GM21717 (cell line): ENCODE measurements around the gene LRRC72.
"Not testable (repeated sequence)": the region's sequence is repeated elsewhere in the genome, so short reads cannot be mapped to it uniquely, and the experiment has no call there.

Experiments used
- ATAC-seq: cut with Tn5 transposase; IDR thresholded peaks from one replicate; pipeline ENCODE4 v1.9.1; 2021; ENCODE audit warnings: mild to moderate bottlenecking, moderate library complexity; ENCODE audit not compliant: unreplicated experiment

Gene LRRC72

DNA sequence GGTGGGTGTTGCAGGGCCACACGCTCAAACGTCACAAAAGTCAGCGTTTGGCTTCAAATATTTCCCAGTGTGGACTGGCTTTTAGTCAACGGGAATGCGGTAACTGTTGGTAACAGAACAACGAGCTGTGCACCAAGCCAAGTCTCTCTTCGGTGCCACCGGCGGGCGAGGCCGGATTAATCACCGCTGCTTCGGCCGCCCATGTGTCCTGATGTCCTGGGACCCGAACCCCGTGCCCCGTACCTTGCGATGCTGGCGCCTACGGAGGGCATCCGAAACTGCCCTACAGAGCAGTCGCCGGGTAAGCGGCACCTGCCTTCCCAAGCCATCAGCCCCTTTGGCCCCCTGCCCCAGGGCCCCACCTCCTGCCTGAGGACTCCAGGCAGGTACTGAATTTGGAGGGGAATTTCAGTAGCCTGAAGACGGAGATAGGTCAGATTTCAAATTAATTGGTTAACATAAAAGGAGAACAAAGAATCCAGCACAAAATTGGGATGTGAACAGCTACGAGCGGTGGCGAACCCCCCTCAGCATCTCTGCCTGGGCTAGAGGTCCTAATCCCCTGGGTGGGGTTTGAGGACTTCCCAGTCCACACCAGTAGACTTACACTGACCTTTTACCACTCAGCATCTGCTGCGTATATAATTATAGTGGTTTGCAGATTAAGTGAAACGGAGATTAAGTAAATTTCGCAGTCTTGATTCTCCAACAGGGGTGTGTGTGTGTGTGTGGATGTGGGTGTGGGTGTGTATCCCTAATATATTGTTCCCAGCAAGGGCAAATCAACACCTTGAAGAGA is at the start of gene LRRC72:
Gene LRRC72 (plus strand): TSS at position 84 of the 799 bp plus-strand sequence. CDS start 128 bp downstream, at position 212.
- no peak for ATAC-seq

DNA sequence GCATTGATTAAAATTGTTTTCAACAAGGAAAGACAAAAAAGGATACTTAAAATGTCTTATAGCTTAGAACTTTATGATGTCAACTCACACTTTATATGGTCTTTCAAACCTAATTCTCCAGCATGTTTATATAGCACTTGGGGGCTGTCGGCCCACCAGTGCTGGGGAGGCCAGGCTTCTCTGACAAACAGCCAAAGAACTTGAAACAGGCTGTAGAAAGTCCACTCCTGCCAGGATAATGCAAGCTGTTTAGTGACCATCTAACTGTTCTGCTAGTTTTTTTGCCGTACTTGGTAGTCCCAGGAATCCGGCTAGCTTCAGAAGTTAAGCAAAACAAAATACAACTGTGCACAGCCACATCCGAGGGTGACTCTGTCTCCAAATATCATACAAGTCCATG is 47.5 kb upstream of the LRRC72 start:
- no peak for ATAC-seq

DNA sequence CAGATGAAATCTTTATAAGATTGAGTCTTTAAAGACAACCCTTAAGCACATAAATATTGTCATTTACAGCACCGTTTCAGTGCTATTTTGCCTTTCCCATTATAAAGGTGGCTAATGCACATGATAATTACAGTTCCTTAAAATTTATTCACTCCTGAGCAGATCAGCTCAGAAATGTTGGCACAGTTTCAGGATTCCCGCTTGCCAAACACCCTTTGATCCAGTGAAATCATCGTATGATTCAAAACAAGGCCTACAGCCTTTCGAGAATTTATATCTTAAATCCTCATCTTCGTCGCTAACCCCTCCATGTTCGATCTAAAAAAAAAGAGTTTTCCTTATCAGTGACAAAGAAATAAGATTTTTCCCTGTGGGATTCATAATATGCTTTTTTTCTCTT is 47.0 kb upstream of the LRRC72 start:
- ATAC-seq: no peak

DNA sequence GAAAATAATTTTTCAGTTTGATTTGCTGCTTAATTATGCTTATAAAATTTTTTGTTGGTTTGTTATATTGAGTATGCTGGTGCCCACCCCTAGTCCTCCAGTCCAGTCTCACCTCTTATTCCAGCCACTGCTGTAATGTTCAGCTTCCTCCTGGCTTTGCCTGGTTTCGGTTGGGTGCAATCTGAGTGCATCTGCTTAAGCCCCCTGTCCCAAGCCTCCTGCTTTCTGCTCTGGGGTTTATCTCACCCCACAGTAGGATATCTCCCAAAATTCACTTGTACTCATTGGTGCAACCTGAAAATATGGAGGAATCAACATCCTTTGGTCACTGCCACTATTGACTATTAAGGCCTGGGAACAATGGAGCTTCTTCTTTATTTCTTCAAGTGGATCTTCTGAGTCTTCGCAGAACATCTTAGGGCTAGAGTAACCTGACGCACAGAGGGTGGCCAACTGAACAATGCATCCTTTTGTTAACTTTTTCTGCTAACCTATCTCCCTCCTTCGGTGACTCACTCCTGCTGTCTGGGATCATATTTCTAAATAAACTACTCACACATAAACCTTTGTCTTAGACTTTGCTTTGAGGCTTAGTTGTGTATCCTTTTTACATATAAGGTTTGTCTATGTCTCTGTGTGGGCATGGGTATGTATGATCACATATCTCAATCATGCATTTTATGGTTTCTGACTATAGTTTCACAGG is 42.0 kb upstream of the LRRC72 start:
- ATAC-seq: no peak

DNA sequence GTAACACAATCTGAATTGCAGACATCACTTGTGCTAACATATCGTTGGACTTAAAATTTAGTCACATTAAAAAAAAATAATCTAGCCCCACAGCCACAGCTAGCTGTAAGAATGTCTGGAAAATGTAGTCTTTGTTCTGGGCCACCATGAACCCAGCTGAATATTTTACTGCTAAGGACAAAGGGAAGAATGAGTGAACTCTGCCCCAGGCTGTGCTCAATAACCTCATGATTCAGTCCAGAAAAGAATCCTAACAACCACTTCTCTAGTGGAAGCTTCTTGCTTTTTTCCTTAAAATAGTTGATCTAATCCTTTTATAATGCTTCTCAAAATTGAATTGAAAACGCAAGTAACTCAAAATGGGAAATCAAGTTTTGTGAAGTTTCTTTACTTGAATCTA is 35.5 kb upstream of the LRRC72 start:
- no peak for ATAC-seq

DNA sequence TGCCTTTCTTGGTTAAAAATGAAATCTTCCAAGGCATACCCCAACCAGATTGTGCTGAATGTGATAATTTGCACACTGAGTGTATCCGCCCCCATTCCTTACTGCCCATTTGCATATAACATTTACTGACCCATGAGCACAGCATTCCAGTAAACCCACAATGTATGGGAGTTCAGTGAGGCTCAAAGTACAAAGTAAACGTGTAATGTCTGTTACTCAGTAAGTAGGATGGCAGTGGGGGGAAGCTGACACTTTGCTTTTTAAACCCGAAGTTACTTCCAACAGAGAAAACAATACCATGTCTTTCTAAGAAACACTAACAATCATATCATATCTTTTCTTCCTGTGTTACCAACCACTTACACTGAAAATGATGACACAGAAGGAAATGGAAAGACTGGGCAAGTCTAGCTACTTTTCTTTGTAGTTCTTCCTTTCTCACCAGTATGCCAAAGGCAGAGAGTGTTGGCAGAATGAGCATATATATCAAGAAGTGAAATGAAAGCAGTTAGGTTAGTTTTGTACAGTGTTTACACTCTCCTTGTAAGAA is 34.0 kb upstream of the LRRC72 start:
- no peak for ATAC-seq

DNA sequence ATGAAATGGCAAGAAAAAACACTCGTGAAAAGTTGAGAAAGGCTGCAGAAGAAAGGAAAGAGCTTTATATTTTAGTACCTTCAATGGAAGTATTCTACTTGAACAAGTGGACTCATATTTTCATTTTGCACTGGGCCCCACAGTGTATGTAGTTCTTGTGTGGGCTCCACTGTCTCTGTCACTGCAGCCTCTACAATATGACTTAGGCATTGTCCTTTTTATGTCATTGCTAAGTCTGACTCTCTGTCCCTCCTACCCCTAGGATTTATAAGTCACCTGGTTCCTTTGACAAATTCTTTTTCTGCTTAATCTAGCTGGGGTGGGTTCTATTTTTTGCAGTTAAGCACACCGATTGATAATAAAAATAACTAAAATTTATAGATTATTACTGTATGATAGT is 33.4 kb upstream of the LRRC72 start:
- ATAC-seq: no peak

DNA sequence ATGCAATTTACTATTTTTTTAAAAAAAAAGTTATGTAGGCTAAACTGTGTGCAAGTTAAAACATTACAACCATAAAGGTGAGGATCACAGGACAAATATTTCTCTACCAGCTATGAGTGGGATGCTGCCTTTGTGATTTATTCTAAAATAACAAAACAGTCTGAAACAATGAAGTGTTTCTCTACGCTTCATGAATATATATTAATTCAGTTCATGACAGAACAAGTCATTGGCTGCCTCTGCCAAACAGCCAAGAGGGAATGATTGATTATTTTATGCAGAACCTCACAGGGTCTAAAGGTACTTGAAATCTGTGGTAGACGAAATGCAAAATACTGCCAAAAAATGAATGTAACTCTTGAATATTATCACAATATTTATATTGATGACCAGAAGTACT is 32.1 kb upstream of the LRRC72 start:
- no peak for ATAC-seq

DNA sequence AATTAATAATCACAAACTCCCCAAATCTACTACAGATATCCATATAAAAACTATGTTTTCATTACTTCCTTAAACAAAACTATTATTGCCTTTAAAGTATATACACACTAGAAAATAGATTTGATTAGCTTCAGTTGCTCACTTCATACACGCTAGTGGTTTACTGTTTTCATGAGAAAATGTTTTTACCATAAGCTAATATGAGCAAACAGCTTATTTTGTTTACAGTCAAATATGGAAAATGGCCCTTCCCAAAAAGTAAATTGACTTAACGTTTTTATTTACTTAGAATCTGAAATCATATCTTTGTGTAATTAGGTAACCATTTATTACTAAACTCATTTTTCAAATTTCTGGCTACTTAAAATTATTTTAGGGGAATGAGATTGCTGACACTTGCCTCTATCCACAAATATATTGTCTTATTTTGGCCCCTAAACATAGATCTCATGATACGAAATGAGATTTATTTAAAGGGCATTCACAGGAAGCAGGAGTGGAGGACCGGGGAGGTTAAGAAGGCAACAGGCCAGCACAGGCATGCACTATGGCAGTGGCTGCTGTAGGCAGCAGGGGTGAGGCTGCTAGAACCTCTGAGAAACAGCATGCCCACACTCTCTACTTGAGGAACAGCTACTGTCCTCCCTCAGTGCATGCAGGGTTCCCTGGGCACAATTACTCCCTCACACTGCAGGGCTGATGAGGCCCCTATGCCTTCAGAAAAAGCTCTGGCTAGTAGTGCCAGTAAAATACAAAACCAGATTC is 31.5 kb upstream of the LRRC72 start:
- ATAC-seq: no peak

DNA sequence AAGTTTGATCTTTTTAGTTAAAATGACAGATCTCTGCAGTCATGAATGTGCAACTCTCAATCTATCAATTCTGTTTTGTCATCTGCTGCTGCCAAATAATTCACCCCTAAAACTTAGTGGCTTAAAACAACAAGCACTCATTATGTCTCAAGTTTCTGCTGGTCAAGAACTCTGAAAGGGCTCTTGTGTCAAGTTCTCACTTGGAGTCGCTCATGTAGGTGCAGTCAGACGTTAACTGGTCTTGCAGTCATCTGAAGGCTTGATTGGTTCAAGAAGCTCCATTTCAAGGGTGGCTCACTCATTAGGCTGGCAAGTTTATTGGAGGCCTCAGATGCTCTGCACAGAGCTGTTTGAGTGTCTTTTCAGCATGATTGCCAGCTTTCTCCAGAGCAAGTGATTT is 28.5 kb upstream of the LRRC72 start:
- ATAC-seq: no peak

DNA sequence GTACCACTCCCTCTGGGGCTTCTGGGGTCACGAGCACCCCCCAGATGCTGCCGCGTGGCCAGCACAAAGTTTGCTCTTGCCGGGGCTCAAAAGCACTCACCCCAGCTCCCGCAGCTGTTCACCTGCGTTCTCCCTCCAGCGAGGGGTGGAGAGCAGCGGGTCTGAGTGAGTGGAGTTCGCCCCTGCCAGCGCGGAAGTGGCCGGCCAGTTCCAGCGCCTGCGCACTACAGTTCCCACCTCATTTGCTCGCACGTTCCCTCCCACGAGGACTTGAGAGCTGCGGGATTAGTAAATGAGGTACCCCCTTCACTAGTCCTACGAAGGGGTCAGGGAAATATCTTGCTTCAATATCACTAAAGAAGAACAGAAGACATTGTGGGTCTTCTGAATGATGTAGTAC is 24.3 kb upstream of the LRRC72 start:
- ATAC-seq: no peak

DNA sequence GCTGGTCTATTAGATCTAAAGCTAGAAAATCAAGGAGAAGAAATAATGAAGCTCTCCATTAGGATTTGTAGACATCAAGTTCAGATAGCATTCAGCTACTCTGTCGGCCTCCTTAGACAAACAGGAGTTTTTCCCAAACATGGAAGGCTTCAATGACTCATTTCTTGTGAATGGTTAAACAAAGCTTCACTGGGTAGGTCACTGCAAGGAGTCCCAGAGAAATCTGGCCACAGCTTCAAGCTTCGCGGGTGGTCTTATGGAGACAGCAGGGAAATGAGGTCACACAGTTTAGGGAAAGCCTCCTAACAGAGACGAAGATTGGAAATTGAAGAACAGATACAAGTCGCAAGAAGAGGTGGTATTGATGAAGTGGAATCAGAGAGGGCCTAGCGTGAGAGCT is 22.6 kb upstream of the LRRC72 start:
- ATAC-seq: no peak

DNA sequence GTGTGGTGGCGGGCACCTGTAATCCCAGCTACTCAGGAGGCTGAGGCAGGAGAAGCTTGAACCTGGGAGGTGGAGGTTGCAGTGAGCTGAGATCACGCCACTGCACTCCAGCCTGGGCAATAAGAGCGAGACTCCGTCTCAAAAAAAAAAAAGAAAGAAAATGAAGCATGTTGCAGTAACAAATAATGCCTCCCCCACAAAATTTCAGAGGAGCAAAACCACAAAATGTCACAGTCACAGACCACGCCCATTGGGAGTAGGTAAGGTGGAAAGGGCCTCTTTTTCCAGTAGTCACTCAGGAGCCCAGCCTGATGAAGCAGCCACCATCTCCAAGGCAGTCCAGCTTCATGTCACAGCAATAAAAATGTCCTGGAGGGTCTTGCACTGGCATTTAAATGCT is 20.2 kb upstream of the LRRC72 start:
- not testable (repeated sequence) for ATAC-seq

DNA sequence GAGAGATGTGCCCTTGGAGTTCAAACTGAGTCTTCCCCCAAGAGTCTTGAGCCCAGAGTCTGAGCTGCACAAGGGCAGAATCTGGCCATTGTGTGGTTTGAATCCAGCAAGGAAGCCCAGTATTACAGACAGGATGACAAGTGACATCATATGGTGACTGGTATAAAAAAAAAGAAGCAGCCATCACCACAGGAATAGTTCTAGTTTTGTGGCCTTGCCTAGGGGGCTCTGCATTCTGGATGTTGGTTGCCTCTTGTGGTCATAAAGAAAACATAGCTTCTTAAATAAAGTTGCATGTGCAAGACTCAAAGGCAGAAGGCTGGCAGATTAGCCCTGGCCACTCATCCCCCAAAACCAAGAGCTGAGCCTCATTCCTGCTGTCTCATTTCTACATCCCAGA is 16.8 kb upstream of the LRRC72 start:
- no peak for ATAC-seq

DNA sequence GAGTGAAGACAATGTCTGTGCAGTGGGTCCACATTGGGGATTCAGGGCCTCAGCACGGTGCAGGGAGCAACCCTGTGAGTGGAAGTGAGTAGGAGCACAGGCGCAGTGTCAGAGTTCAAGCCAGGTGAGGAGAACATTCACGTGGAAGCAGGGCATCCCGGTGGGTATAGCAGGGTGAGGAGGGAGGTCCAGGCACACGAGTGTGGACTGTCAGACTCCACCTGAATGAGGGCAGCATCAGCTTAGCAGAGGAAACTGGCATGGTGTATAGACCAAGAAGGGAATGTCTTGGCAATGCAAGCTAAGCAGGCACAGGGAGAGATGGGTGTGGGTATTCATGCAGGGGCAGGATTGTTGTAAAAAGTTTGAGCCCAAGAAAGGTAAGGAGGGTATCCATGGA is 15.3 kb upstream of the LRRC72 start:
- no peak for ATAC-seq

DNA sequence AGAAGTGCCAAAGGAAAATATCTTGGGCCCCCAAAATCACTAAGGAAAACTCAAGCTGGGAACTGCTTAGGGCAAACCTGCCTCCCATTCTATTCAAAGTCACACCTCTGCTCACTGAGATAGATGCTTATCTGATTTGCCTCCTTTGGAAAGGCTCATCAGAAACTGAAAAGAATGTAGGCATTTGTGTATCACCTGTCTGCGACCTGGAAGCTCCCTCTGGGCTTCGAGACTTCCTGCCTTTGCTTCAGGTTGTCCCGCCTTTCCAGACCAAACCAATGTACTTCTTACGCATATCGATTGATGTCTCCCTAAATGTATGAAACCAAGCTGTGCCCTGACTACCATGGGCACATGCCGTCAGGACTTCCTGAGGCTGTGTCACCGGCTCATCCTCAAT is 14.5 kb upstream of the LRRC72 start:
- ATAC-seq: no peak

DNA sequence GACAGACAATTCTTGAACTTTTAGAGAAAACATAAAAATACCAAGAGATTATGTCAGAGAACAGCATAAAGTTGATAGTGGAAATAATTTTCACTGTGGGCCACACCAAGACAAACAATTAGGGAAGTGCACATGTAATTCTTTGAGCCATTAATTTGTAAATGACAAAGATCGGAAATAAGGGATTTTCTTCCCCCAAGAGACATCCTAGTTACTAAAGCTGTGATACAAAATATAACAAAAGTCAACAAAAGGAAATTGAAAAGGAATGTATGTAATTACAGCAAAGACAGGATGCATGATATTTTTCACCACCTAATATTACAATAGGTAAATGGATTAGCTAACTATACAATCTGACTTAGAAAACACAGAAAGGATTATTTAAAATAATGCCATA is 12.4 kb upstream of the LRRC72 start:
- ATAC-seq: no peak

DNA sequence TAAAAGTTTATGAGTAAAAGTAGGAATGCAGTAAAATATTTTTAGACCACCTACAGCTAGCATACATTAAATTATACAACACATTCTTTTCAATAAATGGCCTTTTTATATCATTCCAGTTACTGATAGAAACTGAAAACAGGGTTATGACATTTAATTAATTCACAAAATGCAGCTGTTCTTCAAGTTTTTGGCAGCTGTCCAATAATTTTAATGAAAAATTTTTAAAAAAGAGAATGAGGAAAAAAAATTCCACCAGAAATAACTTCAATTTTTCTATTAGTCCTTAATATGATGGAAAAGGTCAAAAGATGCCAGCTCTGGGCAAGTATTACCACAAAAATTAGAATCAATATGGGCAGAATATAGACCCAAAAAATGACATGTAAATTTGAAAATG is 11.9 kb upstream of the LRRC72 start:
- no peak for ATAC-seq

DNA sequence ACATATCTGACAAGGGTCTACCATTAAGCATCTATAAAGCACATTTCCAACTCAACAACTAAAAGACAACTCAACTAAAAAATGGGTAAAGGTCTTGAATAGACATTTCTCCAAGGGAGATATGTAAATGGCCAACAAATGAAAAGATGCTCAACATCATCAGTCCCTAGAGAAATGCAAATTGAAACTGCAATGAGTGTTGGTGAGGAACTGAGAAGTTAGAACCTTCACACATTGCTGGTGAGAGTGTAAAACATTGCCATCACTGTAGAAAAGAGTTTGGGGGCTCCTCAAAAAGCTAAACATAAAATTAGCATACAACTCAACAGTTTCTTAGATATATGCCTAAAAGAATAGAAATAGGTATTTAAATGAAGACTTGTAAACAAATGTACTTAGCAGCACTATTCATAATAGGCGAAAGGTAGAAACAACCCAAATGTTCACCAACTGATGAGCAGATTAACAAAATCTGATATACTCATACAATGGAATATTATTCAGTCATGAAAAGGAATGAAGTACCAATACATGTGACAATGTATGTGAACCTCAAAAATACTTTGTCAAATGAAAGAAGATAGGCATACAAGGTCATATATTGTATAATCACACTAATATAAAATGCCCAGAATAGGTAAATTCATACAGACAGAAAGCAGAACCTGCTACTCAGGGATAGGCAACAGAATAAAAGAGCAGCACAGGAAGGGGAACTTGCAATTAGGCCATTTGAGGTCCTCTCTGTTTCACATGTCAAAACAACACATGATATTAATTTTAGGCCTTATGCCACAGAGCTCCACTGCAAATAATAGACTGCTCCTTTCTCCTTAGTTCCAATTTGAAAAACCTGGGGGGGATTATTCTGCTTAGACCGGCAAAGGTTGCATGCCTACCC is 10.6 kb upstream of the LRRC72 start:
- ATAC-seq: no peak

DNA sequence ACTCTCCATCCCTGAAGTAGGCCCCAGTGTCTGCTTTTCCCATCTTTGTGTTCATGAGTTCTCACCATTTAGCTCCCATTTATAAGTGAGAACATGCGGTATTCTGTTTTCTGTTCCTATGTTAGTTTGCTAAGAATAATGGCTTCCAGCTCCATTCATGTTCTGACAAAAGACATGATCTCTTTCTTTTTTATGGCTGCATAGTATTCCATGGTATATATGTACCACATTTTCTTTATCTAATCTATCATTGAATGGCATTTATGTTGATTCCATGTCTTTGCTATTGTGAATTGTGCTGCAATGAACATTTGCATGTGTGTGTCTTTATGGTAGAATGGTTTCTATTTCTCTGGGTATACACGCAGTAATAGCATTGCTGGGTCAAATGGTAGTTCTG is 6.6 kb upstream of the LRRC72 start:
- not testable (repeated sequence) for ATAC-seq
